ENCODE measurements around the gene C1orf232. TPM values are rescaled to one million over a fixed set of nuclear protein-coding genes. Genes with fewer than 3 reads are reported as not detected.

C1orf232 gene
- total and polyA plus RNA-seq, 9 of the 15 experiments (the other 6 are each of a cell fraction or from before 2014, with no cell fraction given): not detected

GRCh38 chr1:26189331-26189730, 20.6 kb upstream of the C1orf232 start (continued):
- TF ChIP-seq, protein P1, sequence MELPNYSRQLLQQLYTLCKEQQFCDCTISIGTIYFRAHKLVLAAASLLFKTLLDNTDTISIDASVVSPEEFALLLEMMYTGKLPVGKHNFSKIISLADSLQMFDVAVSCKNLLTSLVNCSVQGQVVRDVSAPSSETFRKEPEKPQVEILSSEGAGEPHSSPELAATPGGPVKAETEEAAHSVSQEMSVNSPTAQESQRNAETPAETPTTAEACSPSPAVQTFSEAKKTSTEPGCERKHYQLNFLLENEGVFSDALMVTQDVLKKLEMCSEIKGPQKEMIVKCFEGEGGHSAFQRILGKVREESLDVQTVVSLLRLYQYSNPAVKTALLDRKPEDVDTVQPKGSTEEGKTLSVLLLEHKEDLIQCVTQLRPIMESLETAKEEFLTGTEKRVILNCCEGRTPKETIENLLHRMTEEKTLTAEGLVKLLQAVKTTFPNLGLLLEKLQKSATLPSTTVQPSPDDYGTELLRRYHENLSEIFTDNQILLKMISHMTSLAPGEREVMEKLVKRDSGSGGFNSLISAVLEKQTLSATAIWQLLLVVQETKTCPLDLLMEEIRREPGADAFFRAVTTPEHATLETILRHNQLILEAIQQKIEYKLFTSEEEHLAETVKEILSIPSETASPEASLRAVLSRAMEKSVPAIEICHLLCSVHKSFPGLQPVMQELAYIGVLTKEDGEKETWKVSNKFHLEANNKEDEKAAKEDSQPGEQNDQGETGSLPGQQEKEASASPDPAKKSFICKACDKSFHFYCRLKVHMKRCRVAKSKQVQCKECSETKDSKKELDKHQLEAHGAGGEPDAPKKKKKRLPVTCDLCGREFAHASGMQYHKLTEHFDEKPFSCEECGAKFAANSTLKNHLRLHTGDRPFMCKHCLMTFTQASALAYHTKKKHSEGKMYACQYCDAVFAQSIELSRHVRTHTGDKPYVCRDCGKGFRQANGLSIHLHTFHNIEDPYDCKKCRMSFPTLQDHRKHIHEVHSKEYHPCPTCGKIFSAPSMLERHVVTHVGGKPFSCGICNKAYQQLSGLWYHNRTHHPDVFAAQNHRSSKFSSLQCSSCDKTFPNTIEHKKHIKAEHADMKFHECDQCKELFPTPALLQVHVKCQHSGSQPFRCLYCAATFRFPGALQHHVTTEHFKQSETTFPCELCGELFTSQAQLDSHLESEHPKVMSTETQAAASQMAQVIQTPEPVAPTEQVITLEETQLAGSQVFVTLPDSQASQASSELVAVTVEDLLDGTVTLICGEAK (IDR thresholded peaks at IDR 0.05): no peak
- TF ChIP-seq, protein P1 (CRISPR knock-in tag; IDR thresholded peaks at IDR 0.05): 0 out of 2 replicates have a peak, but pooled peaks have one; percentile 11
- TF ChIP-seq CAMTA2 (CRISPR knock-in tag; conservative IDR thresholded peaks at IDR 0.05) (no peak), CHD7 (IDR thresholded peaks at IDR 0.05; ENCODE audit: low read depth, low read length) (no peak), ZNF436 (CRISPR knock-in tag; IDR thresholded peaks at IDR 0.05) (no peak), NR0B1 (IDR thresholded peaks at IDR 0.05; ENCODE audit: partially characterized antibody) (no peak), ZNF717 (CRISPR knock-in tag; IDR thresholded peaks at IDR 0.05) (no peak)
